Stimulated activated CD4-positive, alpha-beta T cell treated with anti-CD3 and anti-CD28 coated beads, TNF-alpha, amount 100 ng/mL, for 4 hours (primary cell): ENCODE data around the gene LIN7A.
"Not testable (repeated sequence)": the region's sequence is repeated elsewhere in the genome, so short reads cannot be mapped to it uniquely, and the experiment has no call there.

Experiments
- DNase-seq, 3 experiments: peaks; one replicate each; pipeline ENCODE4 v3.0.0-alpha.2; 2020; ENCODE audit warnings: low read depth in 3 of 3

LIN7A gene

GRCh38 chr12:80920006-80920405, 17.7 kb downstream of the LIN7A start:
- DNase-seq: no peak

GRCh38 chr12:80917651-80918050, 20.1 kb downstream of the LIN7A start:
- DNase-seq: no peak

- DNase-seq: no peak
These were observed 24.6 kb downstream of the LIN7A start for GRCh38 chr12:80912901-80913770.

- no peak for DNase-seq
These were observed 28.4 kb downstream of the LIN7A start for GRCh38 chr12:80909370-80909769.

- no peak for DNase-seq
These were observed 35.0 kb downstream of the LIN7A start for GRCh38 chr12:80902711-80903110.

GRCh38 chr12:80901661-80902060, 36.1 kb downstream of the LIN7A start:
- no peak for DNase-seq

- DNase-seq: no peak
These were observed 42.5 kb downstream of the LIN7A start for GRCh38 chr12:80895240-80895639.

- DNase-seq: no peak
These were observed 43.6 kb downstream of the LIN7A start for GRCh38 chr12:80894179-80894578.

- DNase-seq: no peak
These were observed 44.9 kb downstream of the LIN7A start for GRCh38 chr12:80892597-80893445.

DNA sequence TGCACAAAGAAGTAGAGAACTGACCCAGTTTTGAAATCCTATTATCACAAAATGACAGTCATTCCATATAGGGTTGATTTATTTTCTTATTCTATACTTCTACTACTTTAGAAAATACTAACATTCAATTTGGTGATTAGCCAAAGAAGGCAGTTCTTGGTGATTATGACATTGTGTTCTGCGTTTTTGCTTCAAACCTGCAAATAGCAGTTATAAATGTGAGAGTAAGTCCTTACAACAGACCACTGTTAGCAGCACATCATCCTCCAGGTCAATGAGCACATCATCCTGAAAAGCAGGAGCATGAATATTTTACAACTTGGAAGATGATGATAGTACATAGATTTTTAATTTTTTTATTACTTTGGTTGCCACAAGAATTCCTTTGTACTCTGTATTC, 53.1 kb downstream of the LIN7A start:
- no peak for DNase-seq

- no peak for DNase-seq
These were observed 56.6 kb downstream of the LIN7A start for GRCh38 chr12:80881106-80881505.

- not testable (repeated sequence) for DNase-seq
These were observed 59.3 kb downstream of the LIN7A start for GRCh38 chr12:80878452-80878851.

- no peak for DNase-seq
These were observed 59.9 kb downstream of the LIN7A start for GRCh38 chr12:80877721-80878265.

GRCh38 chr12:80872053-80872452, 65.7 kb downstream of the LIN7A start:
- no peak for DNase-seq

- no peak for DNase-seq
These were observed 68.5 kb downstream of the LIN7A start for GRCh38 chr12:80869264-80869663.

GRCh38 chr12:80868576-80868975, 69.2 kb downstream of the LIN7A start:
- no peak for DNase-seq

- DNase-seq: no peak
These were observed 69.8 kb downstream of the LIN7A start for GRCh38 chr12:80867941-80868340.

GRCh38 chr12:80864046-80864735, 73.5 kb downstream of the LIN7A start:
- no peak for DNase-seq

GRCh38 chr12:80862531-80862930, 75.2 kb downstream of the LIN7A start:
- DNase-seq: no peak

DNA sequence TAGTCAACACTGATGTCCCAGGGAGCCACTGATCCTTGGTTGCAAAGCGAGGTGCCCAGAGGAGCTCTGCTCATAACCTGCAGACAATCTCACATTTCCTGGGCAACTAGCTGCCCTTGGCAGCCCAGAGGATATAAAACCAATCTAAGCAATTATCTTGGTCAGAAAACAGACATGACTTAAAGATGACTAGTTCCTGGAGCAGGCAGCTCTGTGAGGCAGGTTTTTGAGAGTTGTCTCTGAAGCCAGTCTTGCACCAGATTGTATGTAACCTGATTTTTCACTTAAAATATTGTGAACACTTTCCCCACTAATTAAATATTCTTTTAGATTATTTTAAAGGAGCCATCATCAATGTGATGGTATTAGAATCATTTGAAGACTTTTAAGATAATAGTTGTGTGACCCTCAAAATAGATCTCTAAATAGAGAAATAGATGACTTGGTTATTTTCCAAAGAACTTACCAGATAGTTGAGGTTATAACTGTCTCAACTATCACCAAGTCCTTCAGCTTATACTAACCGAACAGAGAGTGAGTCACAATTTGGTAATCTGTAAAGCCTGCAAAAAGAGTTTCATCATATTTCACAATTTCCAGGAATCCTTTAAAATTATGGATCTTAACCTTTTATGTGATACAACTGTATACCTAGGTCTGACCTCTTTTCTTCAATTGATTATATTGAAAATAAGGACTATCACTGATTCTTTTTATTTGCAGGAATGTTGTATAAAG, 75.9 kb downstream of the LIN7A start:
- DNase-seq: no peak

DNA sequence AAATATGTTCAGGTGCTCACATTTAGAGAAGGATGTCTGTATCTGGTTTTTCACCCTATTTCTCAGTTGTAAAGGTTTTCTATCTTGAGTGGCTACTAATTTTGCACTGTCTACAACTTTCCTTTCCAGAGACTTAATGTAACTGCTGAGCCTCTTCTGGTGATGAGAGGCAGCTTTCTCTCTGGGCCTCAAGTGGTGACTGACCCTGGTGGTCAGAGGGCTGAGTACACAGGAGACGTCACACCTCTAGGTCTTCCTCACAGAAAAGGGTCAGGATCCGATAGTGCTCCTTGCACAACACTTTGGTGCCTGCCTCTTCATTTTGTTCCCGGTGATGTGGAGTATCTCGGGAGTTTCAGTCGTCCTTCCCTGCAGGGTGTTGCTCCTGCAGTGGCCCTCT, 76.8 kb downstream of the LIN7A start:
- no peak for DNase-seq
